VCaP (cell line): Measurements from ENCODE around the gene COLEC12.

Experiments
- H3K27ac ChIP-seq: fragments of 450-650 bp; 2 replicates; pipeline ENCODE4 v1.5.1; 2017
- TF ChIP-seq, protein P1 (sequence below): fragments of 450-650 bp; conservative IDR thresholded peaks from 2 replicates; pipeline ENCODE4 v1.5.1; 2017; ENCODE audit warnings: mild to moderate bottlenecking, moderate library complexity

COLEC12 gene

DNA sequence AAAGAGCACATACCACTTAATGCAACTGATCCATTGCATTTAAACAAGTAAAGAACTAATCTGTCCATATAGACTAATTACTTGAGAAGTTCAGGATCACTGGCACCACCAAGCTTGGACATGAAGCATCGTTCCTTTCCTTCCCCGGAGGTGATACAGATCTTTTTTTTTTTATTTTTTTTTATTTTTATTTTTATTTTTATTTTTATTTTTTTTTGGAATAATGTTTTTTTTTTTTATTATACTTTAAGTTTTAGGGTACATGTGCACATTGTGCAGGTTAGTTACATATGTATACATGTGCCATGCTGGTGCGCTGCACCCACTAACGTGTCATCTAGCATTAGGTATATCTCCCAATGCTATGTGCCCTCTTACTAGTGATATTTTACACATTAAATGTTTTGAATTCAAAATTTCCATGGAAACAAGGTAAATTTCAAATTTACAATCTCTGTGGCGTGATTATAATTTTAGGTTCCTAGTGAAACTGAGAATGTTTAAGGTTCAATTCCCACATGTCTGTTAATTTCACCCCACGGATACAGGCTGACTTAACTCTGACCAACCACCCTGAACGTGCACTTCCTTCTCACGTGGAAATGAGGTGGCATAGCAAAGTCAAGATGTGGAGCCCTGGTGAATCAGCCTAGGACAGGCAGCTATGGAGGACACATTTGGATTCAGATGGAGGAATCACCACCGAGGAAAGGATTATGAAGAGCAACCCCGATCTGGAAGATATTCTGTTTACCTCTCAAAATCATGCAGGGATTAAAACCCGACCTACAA, 131.1 kb downstream of the COLEC12 start:
- TF ChIP-seq, protein P1, sequence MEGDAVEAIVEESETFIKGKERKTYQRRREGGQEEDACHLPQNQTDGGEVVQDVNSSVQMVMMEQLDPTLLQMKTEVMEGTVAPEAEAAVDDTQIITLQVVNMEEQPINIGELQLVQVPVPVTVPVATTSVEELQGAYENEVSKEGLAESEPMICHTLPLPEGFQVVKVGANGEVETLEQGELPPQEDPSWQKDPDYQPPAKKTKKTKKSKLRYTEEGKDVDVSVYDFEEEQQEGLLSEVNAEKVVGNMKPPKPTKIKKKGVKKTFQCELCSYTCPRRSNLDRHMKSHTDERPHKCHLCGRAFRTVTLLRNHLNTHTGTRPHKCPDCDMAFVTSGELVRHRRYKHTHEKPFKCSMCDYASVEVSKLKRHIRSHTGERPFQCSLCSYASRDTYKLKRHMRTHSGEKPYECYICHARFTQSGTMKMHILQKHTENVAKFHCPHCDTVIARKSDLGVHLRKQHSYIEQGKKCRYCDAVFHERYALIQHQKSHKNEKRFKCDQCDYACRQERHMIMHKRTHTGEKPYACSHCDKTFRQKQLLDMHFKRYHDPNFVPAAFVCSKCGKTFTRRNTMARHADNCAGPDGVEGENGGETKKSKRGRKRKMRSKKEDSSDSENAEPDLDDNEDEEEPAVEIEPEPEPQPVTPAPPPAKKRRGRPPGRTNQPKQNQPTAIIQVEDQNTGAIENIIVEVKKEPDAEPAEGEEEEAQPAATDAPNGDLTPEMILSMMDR = no peak
- H3K27ac ChIP-seq = no peak overlapping the region

DNA sequence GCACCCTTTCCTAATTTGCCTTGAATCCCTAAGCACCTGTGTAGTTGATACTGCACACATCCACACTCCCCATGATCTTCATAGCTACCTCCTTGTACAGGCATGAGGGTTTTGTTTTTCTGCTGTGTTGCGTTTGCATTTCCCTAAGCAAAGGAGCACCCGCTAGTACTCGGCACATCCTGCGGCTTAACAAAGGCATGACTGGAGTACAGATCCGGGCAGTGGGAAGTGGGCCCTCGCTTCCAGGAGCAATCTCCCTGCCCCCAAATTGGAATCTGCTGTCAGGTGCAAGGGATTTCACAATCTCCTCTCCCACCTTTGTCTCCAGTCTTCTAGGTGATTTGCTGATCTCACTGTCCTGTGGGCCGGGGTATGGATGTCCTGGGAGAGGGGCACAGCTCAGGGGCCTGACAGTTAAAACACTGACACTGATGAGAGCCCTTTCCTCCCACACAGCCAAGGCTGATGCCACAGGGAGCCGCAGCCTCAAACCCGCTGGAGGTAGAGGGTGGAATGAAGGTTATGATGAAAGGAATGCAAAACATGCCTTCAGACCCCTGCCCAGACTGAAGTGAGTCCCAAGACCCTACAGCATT, 133.9 kb downstream of the COLEC12 start:
- no peak overlapping the region for H3K27ac ChIP-seq
- TF ChIP-seq, protein P1 = no peak

DNA sequence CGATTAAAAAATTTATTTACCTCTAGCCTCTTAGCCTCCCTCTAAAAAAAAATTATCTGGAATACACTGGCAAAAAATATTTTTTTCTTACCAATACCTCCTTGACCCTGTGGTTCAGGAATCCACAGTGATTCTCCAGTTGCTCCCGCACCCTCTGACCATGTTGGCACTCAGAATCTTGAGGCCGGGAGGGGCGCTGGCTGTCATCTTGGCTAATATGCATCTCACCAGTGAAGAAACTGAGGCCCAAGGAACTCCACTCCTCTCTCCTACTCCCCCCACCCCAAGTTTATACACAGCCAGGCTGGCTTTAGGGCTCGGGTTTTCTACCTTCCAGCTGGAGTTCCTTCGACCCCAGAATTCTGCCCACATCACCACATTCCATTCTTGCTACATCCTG, 134.8 kb downstream of the COLEC12 start:
- TF ChIP-seq, protein P1 = no peak
- H3K27ac ChIP-seq = no peak overlapping the region

DNA sequence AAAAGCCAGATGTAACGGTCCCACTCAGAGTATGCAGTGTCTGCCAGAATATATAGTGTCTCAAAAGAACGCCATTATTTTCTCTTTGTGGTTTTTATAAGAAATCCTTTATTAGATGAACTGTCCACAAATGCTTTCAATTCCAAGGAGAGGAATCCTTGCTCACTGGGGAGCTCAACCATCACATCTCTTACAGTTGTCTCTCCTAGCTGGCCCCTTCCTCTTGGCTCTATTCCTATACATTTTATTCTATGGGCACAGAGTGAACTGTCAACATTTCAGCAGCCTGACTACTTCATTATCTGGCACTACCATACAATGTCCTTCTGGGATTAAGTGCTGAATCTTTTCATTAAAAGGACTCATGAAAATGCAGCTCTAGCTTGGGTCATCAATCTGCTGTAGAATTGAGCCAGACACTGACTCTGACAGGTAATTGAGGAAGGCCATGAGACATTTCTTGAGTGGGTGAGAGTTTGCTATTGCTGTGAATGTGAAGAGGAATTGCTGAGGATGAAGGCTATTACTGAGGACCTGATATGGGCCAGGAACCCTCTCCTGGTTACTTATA, 136.2 kb downstream of the COLEC12 start:
- H3K27ac ChIP-seq = no peak overlapping the region
- TF ChIP-seq, protein P1 = no peak

DNA sequence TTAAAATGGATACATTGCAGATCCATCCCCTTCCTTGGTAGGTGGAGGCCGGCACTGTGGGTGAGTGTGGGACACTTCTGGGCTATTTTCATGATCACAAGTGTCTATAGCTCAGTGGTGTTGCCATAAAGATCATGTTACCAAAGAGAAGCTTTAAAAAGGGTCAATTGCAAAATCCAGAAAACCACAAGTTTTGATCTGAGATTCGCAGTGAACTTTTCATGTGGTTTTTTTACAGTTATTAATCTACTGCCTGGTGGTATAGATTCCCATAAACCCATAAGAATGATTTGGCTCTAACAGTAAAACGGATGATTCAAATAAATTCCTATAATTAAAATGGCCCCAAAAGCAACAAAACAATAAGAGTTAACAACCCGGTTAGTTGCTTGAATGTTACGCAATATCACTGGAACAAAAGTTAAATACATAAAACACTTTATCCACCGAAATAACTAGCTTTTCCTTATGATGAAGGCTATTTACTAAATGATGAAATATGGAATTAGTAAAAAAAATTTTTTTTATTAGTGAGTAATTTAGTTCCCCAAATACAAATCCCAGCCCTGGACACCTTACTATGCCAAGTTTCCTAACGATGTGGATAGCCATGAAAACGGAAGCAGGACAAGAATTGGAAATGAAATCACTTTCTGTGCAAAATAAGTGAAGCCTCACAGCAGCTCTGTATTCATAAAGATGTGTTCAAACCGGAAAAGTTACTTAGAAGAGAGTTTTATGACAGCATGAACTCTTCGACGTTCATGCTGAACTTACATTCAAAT, 137.0 kb downstream of the COLEC12 start:
- no peak overlapping the region for H3K27ac ChIP-seq
- TF ChIP-seq, protein P1 = no peak

DNA sequence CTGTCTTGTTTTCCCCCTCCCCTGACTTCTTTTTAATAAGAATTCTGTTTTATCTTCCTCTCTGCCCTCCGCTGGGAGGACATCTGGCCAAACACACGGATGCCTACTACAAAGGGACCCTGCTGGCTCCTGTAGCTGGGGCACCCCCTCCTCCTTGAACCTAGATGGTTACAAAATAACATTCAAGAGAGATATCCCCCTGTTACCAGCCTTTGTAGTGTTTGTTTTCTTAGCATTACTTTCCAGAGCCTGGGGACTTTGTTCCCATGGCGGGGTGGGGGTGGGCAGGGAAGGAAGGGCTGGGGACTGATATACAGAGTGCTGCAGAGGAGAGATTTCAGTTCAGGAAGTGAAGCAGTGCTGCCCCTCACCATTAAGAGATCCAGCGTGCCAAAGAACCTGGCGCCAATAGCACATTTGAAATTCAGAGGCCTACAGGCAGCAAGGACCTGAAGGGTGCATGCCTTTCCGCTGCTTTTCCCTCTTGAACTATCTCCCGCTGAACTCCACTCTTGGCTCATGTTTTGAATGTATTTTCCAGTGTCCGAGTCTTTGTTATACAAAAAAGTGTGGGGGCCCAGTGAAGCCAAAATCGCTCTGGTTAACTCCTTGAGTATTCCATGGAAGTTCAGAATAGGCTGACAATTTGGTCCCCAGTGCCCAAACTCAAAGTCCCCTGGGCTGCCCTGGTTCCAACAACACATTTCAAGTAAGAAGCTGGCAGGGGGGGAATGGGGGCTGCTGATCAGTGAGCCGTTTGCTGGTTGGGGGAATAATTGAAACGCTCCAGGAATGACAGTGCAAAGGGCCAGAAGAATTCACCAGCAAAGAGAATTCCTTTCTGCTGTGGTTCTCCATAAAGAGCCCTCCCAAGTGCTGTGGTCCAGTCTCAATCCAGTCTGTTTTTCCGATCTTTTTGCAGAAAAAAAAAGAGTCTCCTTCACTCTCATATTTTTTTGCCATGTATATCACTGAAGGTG, 137.9 kb downstream of the COLEC12 start:
- TF ChIP-seq, protein P1 = no peak
- peak overlapping the region; percentile 98; the same call in 1 of the 2 replicates for H3K27ac ChIP-seq
